Measurements from ENCODE around the gene CAMK2G.
A peak's percentile ranks its signal among the peaks of the same experiment; 100 is the strongest.

The CAMK2G gene

DNA sequence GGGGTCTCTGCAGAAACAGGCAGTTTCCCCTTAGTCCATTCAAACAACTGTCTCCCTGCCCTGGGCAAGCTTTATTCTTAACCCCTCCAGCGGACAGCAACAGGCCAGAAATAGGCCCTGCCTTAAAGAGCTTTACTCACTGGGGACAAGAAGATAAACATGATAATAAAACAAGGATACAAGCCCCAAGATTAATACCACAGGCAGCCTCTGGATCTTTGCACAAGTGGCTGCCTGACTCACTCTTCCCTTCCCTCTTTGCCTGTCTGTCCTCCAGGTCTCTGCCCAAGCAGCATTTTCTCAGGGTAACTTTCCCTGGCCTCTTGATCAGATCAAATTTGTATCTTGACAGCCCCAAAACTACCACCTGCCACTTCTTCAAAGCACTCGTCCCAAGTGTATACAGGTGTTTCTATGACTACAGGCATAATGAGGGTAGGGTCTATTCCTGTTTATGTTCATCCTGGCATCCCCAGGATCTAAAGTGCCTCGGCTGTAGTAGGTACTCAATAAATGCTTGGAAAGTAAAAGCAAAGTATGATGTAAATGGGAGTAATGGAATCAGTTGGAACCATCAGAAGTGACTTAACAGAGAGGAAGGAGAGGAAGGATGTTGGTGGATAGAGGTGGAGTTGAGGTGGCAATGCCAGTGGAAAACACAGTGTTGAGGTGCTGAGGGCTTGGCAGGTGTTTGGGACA, 7.0 kb upstream of the CAMK2G start:
- no peak for TF ChIP-seq CTCF (conservative IDR thresholded peaks at IDR 0.05)
- no peak overlapping the region for H3K27ac ChIP-seq

DNA sequence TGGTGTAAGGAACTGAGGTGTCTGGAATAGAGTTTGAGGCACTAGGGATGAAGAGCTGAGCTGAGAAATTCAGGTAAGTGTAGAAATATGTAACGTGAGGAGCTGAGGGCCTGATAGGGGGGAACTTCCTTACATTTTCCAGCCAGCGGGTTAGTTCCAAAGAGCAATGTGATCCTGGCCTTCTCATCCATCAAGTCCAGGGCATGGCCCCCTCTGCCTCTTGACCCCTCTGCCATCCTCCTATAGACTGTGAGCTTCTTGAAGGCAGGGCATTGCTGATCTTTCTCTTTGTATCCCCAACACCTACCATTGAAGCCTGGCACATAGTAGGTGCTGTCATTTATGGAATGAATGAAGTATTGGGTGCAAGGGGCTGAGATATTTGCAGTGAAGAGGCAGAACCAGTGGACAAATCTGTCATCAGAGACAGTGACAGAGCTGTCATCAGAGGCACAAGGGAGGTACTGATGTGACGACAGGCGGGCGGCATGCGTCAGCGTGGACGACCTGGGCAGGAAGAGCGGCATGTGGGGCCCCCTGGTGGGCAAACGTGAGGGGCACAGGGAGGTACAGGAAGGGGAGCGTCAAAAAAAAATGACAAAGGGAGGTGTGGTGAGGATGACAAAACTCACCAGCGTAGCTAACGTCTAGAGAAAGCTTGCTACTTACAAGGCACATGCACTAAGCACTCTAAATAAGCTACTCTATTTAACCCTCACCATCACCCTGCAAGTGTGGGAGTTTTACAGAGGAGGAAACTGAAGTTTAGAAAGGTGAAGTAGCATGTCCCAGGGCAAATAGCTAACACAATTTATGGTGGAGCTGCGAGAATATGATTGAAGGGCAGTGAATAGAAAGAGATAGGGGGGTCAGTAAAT, 5.2 kb upstream of the CAMK2G start:
- peak; percentile 89 for TF ChIP-seq CTCF (conservative IDR thresholded peaks at IDR 0.05)

DNA sequence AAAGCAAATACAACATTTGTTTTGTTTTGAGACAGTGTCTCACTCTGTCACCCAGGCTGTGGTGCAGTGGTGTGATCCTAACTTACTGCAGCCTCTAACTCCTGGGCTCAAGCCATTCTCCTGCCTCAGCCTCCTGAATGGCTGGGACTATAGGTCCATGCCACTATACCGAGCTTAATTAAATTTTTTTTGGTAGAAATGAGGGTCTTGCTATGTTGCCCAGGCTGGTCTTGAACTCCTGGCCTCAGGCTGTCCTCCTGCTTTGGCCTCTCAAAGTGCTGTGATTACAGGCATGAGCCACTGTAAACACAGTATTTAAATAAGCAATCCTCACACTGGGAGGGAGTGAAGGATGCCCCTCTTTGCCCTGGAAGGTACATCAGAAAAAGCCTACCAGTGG, 4.0 kb upstream of the CAMK2G start:
- TF ChIP-seq CTCF (conservative IDR thresholded peaks at IDR 0.05): no peak
- no peak overlapping the region for H3K27ac ChIP-seq

More for the DNA sequence above, 5.2 kb upstream of the CAMK2G start:
- no peak overlapping the region for H3K27ac ChIP-seq

GRCh38 chr10:73877533-73878160, 3.3 kb upstream of the CAMK2G start:
- TF ChIP-seq CTCF (conservative IDR thresholded peaks at IDR 0.05): no peak
- no peak overlapping the region for H3K27ac ChIP-seq

- TF ChIP-seq CTCF (conservative IDR thresholded peaks at IDR 0.05): no peak
- no peak overlapping the region for H3K27ac ChIP-seq
These were observed 2.6 kb upstream of the CAMK2G start for GRCh38 chr10:73876971-73877370.

- H3K27ac ChIP-seq: no peak overlapping the region
- no peak for TF ChIP-seq CTCF (conservative IDR thresholded peaks at IDR 0.05)
These were observed 2.2 kb upstream of the CAMK2G start for GRCh38 chr10:73876566-73876965.

- H3K27ac ChIP-seq: no peak overlapping the region
These were observed 1.8 kb upstream of the CAMK2G start for GRCh38 chr10:73876157-73876556.

More at GRCh38 chr10:73876157-73876556, 1.8 kb upstream of the CAMK2G start:
- TF ChIP-seq CTCF (conservative IDR thresholded peaks at IDR 0.05): no peak
